ENCODE data around the gene ITGB2. TPM values are rescaled to one million over a fixed set of nuclear protein-coding genes. Genes with fewer than 3 reads are reported as not detected.

Gene ITGB2
- total RNA-seq, 8 experiments from 2014 or later, result 0.05 to 0.85 (median 0.56) TPM; not detected in 3

- in situ Hi-C loops (cut with MboI; ENCODE audit: low pct_unique_long_range_greater_than_20kb in 2 of 9, low sequenced_read_pairs in 9 of 9, unreplicated experiment in 9 of 9), result no loop called here
- ATAC-seq (replicated peaks in 6 of 8), result no peak
- WGBS, 10 experiments, result 81 to 100% (median 91%) methylated on average over 6 to 7 of the region's 15 CpGs; no CpG with 5 or more reads in 6 of the 10 experiments
- no peak overlapping the region for H3K27ac ChIP-seq
- peaks cover 0 to 3% of the 10 kb centered on the region in 2 donors for H3K4me1 ChIP-seq (replicated peaks in 1 of 2)
- H3K4me3 ChIP-seq, result no peak overlapping the region
Measured at GRCh38 chr21:44858291-44858690, 62.4 kb downstream of the ITGB2 start.

- no peak for ATAC-seq (replicated peaks in 6 of 8)
- WGBS, 10 experiments, result 73 to 100% (median 98%) methylated on average over 1 to 12 of the region's 16 CpGs; no CpG with 5 or more reads in 2 of the 10 experiments
- peaks cover 0 to 3% of the 10 kb centered on the region in 2 donors for H3K4me1 ChIP-seq (replicated peaks in 1 of 2)
- no peak overlapping the region for H3K4me3 ChIP-seq
- H3K27ac ChIP-seq, result no peak overlapping the region
- in situ Hi-C loops (cut with MboI; ENCODE audit: low pct_unique_long_range_greater_than_20kb in 2 of 9, low sequenced_read_pairs in 9 of 9, unreplicated experiment in 9 of 9), result no loop called here
Measured at GRCh38 chr21:44857127-44857892, 63.4 kb downstream of the ITGB2 start.

GRCh38 chr21:44856131-44856530 is 64.6 kb downstream of the ITGB2 start:
- 78 to 100% (median 95%) methylated on average over 2 to 10 of the region's 17 CpGs; no CpG with 5 or more reads in 2 of the 10 experiments for WGBS, 10 experiments
- Histone ChIP-seq H3K27ac (no peak overlapping the region), H3K4me1 (replicated peaks in 1 of 2) (no peaks in the 10 kb centered on the region), H3K4me3 (no peak overlapping the region)
- in situ Hi-C loops (cut with MboI; ENCODE audit: low pct_unique_long_range_greater_than_20kb in 2 of 9, low sequenced_read_pairs in 9 of 9, unreplicated experiment in 9 of 9), result no loop called here
- no peak for ATAC-seq (replicated peaks in 6 of 8)

GRCh38 chr21:44855572-44855971 is 65.1 kb downstream of the ITGB2 start:
- in situ Hi-C loops (cut with MboI; ENCODE audit: low pct_unique_long_range_greater_than_20kb in 2 of 9, low sequenced_read_pairs in 9 of 9, unreplicated experiment in 9 of 9), result no loop called here
- Histone ChIP-seq H3K4me3 (no peak overlapping the region), H3K4me1 (replicated peaks in 1 of 2) (no peaks in the 10 kb centered on the region), H3K27ac (no peak overlapping the region)
- ATAC-seq (replicated peaks in 6 of 8), result no peak
- 87 to 100% (median 92%) methylated on average over 4 to 6 of the region's 14 CpGs; no CpG with 5 or more reads in 5 of the 10 experiments for WGBS, 10 experiments

- ATAC-seq (replicated peaks in 6 of 8), result no peak
- H3K27ac ChIP-seq, result no peak overlapping the region
- in situ Hi-C loops (cut with MboI; ENCODE audit: low pct_unique_long_range_greater_than_20kb in 2 of 9, low sequenced_read_pairs in 9 of 9, unreplicated experiment in 9 of 9), result no loop called here
- WGBS, 10 experiments, result 60 to 100% (median 95%) methylated on average over 1 to 20 of the region's 31 CpGs; no CpG with 5 or more reads in 1 of the 10 experiments
- no peaks in the 10 kb centered on the region for H3K4me1 ChIP-seq (replicated peaks in 1 of 2)
- H3K4me3 ChIP-seq, result no peak overlapping the region
Measured at GRCh38 chr21:44854664-44855446, 65.8 kb downstream of the ITGB2 start.

GRCh38 chr21:44854391-44854663 is 66.4 kb downstream of the ITGB2 start:
- WGBS, 10 experiments, result 83 to 100% (median 100%) methylated on average over 1 to 6 of the region's 14 CpGs; no CpG with 5 or more reads in 4 of the 10 experiments
- no peaks in the 10 kb centered on the region for H3K4me1 ChIP-seq (replicated peaks in 1 of 2)
- ATAC-seq (replicated peaks in 6 of 8), result no peak
- no peak overlapping the region for H3K4me3 ChIP-seq
- no peak overlapping the region for H3K27ac ChIP-seq
- in situ Hi-C loops (cut with MboI; ENCODE audit: low pct_unique_long_range_greater_than_20kb in 2 of 9, low sequenced_read_pairs in 9 of 9, unreplicated experiment in 9 of 9), result no loop called here

GRCh38 chr21:44853601-44854390 is 66.9 kb downstream of the ITGB2 start:
- ATAC-seq (replicated peaks in 6 of 8), result no peak
- Histone ChIP-seq H3K4me1 (replicated peaks in 1 of 2) (no peaks in the 10 kb centered on the region), H3K27ac (no peak overlapping the region), H3K4me3 (no peak overlapping the region)
- in situ Hi-C loops (cut with MboI; ENCODE audit: low pct_unique_long_range_greater_than_20kb in 2 of 9, low sequenced_read_pairs in 9 of 9, unreplicated experiment in 9 of 9), result no loop called here
- 70 to 100% (median 91%) methylated on average over 1 to 17 of the region's 34 CpGs; no CpG with 5 or more reads in 3 of the 10 experiments for WGBS, 10 experiments

- H3K4me1 ChIP-seq (replicated peaks in 1 of 2), result peaks cover under 1 to 5% of the 10 kb centered on the region in 2 donors
- no peak for ATAC-seq (replicated peaks in 6 of 8)
- WGBS, 10 experiments, result 86 to 97% (median 91%) methylated on average over 7 to 22 of the region's 26 CpGs
- no peak overlapping the region for H3K4me3 ChIP-seq
- H3K27ac ChIP-seq, result no peak overlapping the region
- in situ Hi-C loops (cut with MboI; ENCODE audit: low pct_unique_long_range_greater_than_20kb in 2 of 9, low sequenced_read_pairs in 9 of 9, unreplicated experiment in 9 of 9), result no loop called here
Measured at GRCh38 chr21:44850905-44851657, 69.6 kb downstream of the ITGB2 start.

- WGBS, 10 experiments, result 88 to 100% (median 99%) methylated on average over 1 to 8 of the region's 20 CpGs; no CpG with 5 or more reads in 2 of the 10 experiments
Measured at GRCh38 chr21:44850208-44850800, 70.4 kb downstream of the ITGB2 start.

GRCh38 chr21:44849616-44850130 is 71.0 kb downstream of the ITGB2 start:
- in situ Hi-C loops (cut with MboI; ENCODE audit: low pct_unique_long_range_greater_than_20kb in 2 of 9, low sequenced_read_pairs in 9 of 9, unreplicated experiment in 9 of 9), result loop anchor here in 1 of 9 experiments (25.0 kb wide), 1 partner anchor 112 kb away; no protein-coding TSS in a partner anchor
- WGBS, 10 experiments, result 82 to 100% (median 99%) methylated on average over 2 to 10 of the region's 12 CpGs; no CpG with 5 or more reads in 1 of the 10 experiments
- Histone ChIP-seq H3K4me3 (no peak overlapping the region), H3K4me1 (replicated peaks in 1 of 2) (peaks cover 5 to 8% of the 10 kb centered on the region in 2 donors), H3K27ac (no peak overlapping the region)
- ATAC-seq (replicated peaks in 6 of 8), result no peak

More at GRCh38 chr21:44850208-44850800, 70.4 kb downstream of the ITGB2 start:
- in situ Hi-C loops (cut with MboI; ENCODE audit: low pct_unique_long_range_greater_than_20kb in 2 of 9, low sequenced_read_pairs in 9 of 9, unreplicated experiment in 9 of 9), result no loop called here
- no peak overlapping the region for H3K27ac ChIP-seq
- H3K4me1 ChIP-seq (replicated peaks in 1 of 2), result peaks cover 5 to 7% of the 10 kb centered on the region in 2 donors
- no peak overlapping the region for H3K4me3 ChIP-seq
- ATAC-seq (replicated peaks in 6 of 8), result no peak

GRCh38 chr21:44848821-44849521 is 71.7 kb downstream of the ITGB2 start:
- no peak for ATAC-seq (replicated peaks in 6 of 8)
- Histone ChIP-seq H3K27ac (no peak overlapping the region), H3K4me1 (replicated peaks in 1 of 2) (peaks cover 5 to 8% of the 10 kb centered on the region in 2 donors), H3K4me3 (no peak overlapping the region)
- in situ Hi-C loops (cut with MboI; ENCODE audit: low pct_unique_long_range_greater_than_20kb in 2 of 9, low sequenced_read_pairs in 9 of 9, unreplicated experiment in 9 of 9), result loop anchor here in 1 of 9 experiments (25.0 kb wide), 1 partner anchor 112 kb away; no protein-coding TSS in a partner anchor
- WGBS, 10 experiments, result 97 to 100% (median 100%) methylated on average over 1 to 8 of the region's 36 CpGs; no CpG with 5 or more reads in 7 of the 10 experiments
